HuH-7.5 (cell line): ENCODE data around the gene CD151.

Experiments
- DNase-seq: peaks from one replicate; pipeline ENCODE4 v3.0.0; 2011; ENCODE audit warnings: low spot score

The CD151 gene

GRCh38 chr11:797296-798092, 35.3 kb upstream of the CD151 start:
- DNase-seq: peak; percentile 89

DNA sequence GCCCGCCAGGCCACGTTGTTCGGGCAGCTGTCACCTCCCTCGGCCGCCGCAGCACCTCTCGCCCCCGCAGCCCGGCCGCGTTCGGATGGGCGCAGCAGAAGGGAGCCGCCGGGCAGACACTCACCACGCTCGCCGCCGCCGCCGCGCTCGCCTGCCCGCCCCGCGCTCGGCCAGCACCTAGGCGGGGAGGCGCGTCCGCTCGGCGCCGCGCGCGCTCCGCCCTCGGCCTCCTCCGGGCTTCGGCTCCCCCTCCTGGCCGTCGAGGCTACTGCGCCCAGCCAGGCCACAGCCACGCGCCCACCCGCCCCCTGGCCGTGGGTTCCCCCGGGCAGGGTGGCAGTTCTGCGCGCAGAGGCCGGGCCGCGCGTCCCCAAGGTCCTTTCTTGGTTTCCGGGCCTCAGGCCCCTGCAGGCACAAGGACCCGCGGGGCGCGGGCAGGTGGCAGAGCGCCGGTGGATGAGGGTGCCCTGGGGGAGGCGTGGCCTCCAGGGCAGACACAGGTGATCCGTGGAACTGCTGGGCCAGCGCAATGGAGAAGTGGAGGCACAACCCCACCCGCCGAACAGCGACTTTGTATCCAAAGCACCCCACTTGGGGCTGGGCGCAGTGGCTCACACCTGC, 34.5 kb upstream of the CD151 start, which contains the start of gene SLC25A22:
Gene SLC25A22, minus strand, starts transcription at position 189 of the 621 bp plus-strand sequence. CDS start 3,275 bp downstream, outside the sequence.
- peak; percentile 97 for DNase-seq

DNA sequence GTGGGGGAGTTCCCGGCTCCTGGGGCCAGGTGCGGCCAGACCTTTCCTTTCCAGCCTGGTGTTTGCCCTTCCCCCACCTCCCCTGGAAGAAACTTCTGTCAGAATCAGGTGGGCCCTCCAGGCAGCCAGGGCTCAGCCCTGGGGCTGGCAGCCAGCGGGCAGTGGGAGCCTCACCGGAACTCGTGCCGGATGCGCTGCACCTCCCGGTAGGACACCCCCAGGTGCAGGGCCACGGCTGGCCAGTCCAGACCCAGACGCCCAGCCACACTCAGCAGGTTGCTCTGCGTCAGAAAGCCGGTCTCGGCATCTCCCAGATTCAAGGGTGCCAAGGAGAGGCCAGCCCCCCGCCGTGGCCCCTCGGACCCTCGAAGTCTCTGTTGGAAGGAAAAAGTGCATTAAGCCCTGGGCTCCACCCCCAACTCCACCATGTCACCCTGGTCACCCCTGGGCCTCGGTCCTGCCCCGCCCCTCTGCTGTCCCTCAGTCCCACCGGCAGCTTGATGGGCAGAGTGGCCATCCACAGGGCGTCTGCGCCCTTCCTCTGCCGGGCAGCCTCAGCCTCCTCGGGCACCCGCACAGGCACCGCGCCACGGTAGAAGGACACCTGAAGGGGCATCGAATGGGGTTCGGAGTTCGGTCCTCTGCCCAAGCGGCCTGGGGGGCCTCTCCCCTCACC, 33.0 kb upstream of the CD151 start:
- DNase-seq: no peak

- no peak for DNase-seq
These were observed 32.3 kb upstream of the CD151 start for GRCh38 chr11:800473-800872.

DNA sequence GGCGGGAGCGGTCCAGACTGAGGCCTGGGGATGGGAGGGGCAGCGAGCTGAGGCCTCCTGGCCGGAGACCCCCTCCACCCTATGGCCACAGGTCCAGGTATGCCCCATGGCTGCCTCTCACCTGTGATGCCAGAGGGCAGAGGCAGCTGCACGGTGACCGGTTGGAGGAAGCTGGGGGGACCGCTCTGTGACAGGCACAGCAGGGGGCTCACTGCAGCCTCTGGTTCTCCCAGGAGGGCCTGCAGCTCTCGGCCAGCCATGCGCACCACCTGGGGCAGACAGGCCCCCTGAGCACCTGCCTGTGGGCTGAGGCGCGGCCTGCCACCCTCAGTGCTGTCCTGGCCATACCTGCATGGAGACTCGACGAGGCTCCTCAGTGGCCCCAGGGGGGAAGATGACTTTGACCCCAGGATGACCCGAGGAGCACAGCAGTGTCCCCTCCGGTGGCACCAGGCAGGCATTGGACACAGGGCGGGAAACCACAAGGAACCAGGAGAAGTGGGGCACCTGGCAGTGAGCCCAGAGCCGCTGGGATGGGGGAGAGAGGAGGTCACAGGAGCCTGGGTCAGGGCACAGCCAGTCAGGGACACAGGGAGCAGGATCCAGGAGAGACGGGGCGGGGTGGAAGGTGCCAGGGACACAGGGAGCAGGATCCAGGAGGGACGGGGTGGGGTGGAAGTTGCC, 31.5 kb upstream of the CD151 start:
- no peak for DNase-seq

DNA sequence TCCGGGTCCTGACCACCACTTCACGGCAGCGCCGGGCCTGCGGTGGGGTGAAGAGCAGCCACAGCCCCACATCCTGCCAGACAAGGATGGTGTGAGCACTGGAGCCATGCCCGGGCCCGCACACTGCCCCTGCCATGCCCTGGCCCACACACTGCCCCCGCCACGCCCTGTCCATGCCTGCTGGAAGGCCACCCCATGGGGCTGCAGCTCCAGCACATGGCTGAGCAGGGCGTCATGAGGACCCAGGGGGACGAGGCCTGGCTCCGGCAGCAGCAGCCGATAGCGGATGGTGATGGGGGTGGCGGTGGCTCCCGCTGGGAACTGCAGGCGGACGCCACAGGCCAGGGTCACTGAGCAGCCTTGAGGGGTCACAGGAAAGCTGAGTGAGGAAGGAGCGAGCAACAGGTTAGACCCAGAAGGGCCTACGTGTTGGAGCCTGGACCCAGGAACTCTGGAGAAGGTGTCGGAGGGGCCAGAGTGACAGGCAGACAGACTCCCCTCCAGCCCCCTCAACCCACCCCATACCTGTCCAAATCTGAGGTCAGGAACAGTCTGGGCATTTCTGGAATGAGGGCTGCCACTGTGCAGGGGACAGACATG, 30.6 kb upstream of the CD151 start:
- no peak for DNase-seq

- no peak for DNase-seq
These were observed 29.9 kb upstream of the CD151 start for GRCh38 chr11:802693-803466.

DNA sequence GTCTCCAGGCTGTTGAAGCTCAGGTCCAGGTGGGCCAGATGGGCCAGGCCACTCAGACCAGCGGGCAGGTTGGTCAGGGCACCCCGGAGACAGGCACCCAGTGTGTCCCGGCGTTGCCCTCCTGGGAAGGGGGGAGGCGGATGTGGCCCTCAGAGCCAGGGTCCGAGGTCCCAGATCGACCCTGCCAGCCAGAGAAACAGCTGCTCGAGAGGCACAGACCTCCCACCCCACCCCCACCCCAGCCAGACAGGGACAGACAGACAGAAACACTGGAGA, 29.3 kb upstream of the CD151 start:
- no peak for DNase-seq

- DNase-seq: no peak
These were observed 28.8 kb upstream of the CD151 start for GRCh38 chr11:803770-804598.

DNA sequence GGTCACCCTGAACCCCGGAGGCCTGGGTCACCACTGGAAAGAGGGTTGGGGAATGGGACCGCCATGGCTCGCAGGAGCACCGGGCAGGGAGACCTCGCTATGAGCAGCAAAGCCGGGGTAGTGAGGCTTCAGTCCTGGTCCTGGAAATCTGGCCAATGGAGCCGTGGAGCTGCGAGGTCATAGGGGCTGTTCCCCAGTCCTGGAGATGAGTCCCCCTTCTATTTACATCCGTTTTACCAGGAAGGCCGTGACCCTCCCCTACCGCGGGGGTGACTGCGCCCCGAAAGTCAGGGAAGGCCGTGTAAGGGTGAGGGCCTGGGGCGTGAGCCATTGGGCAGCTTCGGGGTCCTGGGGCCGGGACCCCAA, 28.2 kb upstream of the CD151 start:
- no peak for DNase-seq

DNA sequence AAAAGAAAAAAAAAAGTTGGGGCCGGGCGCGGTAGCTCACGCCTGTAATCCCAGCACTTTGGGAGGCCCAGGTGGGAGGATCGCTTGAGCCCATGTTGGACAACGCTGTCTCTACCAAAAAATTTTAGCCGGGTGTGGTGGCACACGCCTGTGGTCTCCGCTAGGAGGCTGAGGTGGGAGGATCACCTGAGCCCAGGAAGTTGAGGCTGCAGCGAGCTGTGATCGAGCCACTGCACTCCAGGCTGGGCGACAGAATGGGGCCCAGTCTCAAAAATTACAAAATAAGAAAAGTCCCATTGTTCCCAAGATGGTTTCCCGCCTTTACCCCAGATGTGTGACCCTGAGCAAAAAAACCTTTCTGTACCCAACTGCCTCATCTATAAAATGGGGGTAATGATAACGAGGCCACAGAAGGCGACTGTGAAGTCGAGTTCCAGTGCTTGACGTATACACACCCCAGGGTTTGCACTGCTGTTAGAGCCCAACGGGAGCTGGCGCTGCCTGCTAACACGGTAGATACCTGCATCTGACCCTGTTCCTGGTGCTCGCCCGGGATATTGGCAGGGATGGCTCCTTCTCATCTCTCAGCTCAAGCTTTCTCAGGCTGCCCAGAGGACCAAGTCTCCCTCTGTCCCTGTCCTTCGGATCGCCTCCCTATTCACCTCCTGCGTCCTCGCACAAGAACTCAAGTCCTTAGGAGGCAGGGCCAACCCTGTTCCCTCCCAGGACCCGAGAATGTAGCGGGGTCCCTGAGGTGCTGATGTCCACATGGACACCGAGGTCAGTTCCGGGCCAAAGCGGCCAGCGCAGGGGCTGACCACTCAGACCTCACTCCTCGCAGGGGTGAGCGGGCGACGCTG, 24.1 kb upstream of the CD151 start:
- DNase-seq: peak; percentile 87

GRCh38 chr11:809287-810039, 23.3 kb upstream of the CD151 start, which contains the start of gene RPLP2:
Gene RPLP2, plus strand, starts transcription at chr11:809967. Its CDS starts 268 bp downstream, at chr11:810235.
- peak; percentile 92 for DNase-seq

DNA sequence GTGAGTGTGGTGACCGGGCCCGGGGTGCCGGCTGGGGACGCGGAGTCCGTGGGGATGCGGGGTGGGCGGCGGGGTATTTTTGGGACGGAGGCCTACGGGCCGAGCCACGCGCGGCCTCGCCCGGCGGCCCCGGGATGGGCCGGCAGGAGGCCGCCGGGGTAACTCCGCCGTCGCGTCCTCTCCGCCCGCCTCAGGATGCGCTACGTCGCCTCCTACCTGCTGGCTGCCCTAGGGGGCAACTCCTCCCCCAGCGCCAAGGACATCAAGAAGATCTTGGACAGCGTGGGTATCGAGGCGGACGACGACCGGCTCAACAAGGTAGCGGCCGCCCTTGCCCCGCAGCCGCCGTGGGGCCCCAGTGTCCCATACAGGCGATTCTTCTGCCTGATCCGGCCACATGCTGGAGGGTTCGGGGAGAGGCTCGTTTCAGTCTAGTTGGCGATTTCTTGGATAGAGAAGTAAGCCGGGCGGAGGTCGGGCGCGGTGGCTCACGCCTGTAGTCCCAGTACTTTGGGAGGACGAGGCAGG, 22.6 kb upstream of the CD151 start:
- no peak for DNase-seq

GRCh38 chr11:811446-812245, 21.1 kb upstream of the CD151 start:
- no peak for DNase-seq

DNA sequence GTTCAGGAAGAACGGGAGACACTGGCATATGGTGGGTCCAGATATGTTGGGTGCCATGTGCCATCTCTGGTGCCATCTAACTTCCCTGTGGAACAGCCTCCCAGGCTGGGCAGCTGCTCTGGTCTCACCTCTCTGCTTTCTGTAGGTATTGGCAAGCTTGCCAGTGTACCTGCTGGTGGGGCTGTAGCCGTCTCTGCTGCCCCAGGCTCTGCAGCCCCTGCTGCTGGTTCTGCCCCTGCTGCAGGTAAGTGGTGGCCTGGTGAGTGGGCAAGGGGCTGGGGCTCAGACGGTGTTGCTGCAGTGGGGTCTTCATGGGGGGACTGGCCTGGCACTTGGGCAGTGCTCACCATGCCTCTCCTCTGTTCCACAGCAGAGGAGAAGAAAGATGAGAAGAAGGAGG, 20.4 kb upstream of the CD151 start:
- DNase-seq: no peak

GRCh38 chr11:813072-813455, 19.7 kb upstream of the CD151 start:
- DNase-seq: no peak

- DNase-seq: no peak
These were observed 19.2 kb upstream of the CD151 start for GRCh38 chr11:813456-814096.
